C1 segment of cervical spinal cord (tissue), 14 donors: ENCODE measurements around the gene HOXD11.

Experiments used
- DNase-seq, 14 donors: peaks; one replicate each; lab custom pipeline; 2025; lab: John Stamatoyannopoulos, UW

HOXD11 gene

DNA sequence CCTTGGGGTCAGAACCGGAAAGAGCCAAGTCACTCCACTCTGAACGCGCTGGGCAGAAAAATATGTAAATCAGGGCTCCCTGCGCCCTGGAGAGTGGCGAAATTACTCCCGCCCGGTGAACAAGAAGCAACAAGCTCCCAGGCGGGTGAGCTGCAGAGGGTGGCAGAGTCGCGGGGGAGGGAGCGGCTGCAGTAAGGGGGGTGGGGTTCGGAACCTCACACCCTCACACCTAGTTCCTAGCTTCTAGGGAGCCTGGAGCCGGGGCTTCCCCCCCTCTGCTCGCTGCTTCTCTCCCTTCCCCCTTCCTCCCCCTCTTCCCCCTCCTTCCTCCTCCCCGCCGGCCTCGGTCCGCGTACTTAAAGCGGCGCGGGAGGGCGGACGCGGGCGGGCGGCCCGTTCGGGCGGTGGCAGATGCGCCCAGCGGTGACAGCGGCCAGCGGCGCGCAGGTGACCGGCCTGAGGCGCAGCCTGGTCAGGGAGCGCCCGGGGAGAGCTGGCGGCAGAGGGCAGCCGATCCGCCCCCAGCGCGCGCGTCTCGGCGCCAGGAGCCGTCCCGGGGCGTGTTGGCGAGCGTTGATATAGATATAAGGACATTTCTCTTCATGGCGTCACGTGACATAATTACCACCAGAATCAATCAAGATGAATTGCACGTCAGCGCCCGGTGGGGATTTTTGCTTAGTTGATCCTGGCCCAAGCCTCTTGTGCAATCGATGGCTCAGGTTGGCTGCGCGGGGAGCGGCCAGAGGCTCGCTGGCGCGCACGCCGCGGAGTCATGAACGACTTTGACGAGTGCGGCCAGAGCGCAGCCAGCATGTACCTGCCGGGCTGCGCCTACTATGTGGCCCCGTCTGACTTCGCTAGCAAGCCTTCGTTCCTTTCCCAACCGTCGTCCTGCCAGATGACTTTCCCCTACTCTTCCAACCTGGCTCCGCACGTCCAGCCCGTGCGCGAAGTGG is at the start of gene HOXD11:
TSS of gene HOXD11 (plus strand) at position 700 of the 959 bp plus-strand sequence. CDS start at position 776, 76 bp downstream.
- DNase-seq: no peak

- no peak for DNase-seq
Measured at GRCh38 chr2:176063958-176064357, 43.1 kb upstream of the HOXD11 start.

DNA sequence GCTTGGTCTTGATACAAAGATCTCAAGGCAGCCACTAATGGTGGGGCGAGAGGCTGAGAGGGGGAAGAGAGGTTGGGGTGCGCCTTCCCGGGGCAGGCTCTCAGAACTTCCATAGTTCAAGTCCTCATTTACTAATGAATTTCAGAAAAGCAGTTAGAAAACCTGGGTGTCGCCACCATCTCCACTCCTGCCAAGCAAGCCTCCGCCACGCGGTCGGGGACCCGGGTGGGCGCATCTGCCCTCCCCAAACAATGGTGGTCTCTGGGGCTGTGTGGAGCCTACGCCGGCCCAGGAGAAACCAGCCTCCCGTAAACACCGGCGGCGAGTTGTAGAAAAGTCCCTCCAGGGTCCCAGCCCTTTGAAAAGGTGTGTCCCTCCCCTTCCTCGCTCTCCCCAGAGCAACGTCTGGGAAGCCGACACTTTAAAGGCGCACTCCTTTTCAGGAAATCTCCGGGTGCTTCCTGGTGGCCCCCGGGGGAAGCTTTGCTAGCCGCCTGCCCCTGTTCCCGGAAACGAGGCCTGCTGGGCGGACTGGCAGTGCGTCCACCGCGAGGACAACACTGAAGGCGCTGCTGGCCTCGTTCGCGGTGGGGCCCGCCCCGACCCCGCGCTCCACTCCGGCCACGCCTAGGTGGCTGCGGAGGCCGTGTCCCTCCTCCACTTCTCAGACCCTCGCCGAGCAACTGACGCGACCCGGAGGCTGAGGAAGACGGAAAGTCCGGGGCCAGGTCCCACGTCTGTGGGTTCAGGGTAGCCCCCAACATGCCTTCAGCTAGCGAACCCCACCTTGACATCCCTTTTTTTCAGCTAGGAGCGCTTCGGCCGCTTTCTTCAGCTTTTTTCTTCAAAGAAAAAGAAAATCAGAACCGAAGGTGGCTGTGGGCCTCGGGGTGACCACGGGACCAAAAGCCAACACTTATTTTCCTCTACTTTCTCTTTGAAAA is 40.2 kb upstream of the HOXD11 start:
- no peak for DNase-seq

- no peak for DNase-seq
Measured at GRCh38 chr2:176067589-176068418, 39.3 kb upstream of the HOXD11 start.

GRCh38 chr2:176068419-176068832 is 38.7 kb upstream of the HOXD11 start:
- no peak for DNase-seq

DNA sequence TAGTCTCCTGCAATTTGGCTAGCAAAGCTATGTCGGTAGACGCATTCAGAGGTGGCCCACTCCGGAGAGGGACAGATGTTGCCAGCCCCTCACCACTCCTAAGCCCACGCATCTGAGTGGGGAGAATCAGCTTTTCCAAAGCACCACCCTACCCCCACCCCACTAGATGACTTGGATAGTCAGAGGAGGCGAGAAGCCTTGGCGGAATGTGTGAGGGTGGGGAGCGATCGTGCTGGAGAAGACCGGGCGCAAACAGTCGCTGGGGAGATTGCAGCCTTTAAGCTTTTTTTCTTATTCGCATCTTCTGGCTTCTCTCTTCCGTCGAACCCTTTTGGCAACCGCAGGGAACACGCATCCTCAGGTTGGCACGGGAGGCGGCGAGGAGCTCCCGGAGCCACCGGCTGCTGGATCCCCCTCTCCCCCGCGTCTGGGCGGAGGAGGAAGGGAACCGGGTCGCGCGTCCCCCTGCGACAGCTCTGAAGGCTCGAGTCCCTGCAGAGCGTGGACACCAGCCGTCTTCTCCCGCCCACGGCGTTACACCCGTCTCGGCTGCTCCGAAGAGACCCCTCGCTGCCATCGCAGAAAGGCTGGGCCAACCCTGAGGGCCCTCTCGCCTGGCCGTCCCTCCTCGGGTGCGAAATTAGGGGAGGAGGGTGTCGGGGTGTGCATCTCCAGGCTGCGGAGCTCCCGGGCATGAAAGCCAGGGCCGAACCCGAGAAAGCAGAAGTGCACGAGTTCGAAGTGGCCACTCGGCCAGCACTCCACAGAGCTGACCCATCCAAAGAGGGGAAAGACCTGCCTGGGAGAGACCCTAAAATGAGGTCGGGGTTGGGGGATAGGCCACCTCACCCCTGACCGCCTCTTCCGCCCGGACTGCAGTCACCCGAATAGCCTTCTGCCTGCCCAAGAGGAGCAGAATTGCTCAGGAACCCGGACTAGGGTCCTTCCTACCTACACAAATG is 35.5 kb upstream of the HOXD11 start:
- DNase-seq: no peak

DNA sequence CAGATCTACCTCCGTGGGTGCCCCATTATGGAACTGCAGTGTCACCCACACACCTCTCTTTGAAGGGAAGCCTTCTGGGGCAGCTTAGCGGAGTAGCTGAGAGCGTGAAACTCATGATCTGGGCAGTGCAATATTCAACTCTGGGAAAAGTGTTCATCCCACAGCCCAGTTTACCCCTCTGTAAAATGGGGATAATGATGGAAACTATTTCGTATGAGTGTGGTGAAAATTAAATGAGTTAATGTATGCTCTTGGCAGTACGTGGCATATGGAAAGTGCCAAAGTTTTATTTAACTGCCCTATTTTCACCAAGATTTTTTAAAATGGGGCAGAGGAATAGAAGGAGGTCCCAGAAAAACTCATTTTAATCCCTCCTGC is 34.8 kb upstream of the HOXD11 start:
- DNase-seq: no peak

GRCh38 chr2:176072951-176073904 is 33.9 kb upstream of the HOXD11 start:
- no peak for DNase-seq

- DNase-seq: no peak
Measured at GRCh38 chr2:176074919-176075425, 32.1 kb upstream of the HOXD11 start.

- no peak for DNase-seq
Measured at GRCh38 chr2:176075481-176075880, 31.6 kb upstream of the HOXD11 start.

- DNase-seq: no peak
Measured at GRCh38 chr2:176076063-176076462, 31.0 kb upstream of the HOXD11 start.

- DNase-seq: no peak
Measured at GRCh38 chr2:176076796-176077195, 30.3 kb upstream of the HOXD11 start.

DNA sequence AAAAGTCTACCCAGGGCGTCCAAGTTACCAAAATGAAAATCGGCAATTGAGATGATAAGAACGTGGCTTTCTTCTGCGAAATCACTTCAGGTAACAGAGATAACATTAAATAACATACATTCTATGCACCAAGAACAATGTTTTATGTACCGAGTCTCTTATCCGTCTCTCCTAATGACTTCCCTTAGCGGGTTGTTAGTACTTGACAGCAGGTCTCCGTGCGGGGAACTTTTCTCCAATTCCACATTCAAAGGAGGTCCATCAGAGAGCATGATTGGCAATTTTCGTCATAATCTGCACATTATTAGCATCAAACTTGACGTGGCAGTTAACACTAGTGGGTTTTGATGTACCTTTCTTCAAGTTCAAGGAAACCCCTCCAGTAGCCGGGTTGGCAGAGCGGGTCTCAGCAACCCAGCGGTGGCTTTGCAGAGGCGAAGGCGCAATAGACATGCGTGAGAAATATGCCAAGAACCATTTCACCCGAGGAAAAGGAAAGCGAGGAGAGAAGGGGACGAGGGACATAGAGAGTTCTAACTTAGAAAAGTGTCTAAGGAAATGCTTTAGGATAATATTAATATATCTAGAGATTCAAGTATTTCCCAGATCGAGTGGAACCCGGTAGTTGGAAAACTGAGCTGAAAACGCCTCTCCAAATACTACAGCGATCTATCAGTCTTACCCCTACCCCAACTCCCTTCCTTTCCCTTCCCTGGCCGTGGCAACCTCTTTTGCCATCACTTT is 28.4 kb upstream of the HOXD11 start:
- no peak for DNase-seq

GRCh38 chr2:176079285-176079830 is 27.7 kb upstream of the HOXD11 start:
- DNase-seq: no peak

GRCh38 chr2:176079831-176080539 is 27.1 kb upstream of the HOXD11 start:
- no peak for DNase-seq

DNA sequence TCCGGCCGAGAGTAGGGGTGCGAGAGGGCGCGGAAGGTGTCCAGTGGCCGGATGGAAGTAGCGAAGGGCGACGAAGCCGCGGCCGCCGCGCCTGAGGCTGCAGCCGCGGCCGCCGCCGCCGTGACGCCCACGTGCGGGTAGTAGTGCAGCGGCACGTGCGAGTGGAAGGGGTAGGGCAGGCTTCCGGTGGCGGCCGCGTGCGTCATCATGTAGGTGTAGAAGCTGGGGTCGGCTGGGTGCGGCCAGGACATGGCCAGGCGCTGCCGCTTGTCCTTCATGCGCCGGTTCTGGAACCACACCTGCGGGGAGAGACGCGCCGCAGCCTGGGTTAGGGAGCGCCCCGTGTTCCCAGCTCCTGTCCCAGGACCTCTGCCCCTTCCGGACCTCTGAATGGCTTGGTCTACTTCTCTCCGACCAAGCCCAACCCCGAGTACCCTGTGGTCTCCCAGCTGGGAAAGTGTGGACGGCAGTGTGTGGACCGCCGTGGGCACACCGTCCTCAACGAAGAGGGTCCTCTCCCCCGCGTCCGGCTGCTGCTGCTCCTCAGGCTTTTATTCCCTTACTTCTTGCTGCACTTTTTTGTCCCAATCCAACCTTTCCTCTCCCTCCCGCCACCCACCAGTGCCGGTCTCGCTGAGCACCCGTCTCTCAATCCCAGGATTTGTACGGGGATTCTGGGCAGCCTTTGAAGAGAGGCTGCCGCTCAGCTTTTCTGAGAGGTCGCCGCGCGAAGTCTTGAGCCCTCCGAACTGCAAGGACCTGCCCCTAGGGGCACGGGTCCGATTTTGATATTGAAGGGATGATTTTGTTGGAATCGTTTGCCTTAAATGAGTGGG is 26.3 kb upstream of the HOXD11 start:
- DNase-seq: no peak
